CD14-positive monocyte (primary cell): ENCODE results near the gene IFNA4. TPM values are rescaled to one million over a fixed set of nuclear protein-coding genes. Genes with fewer than 3 reads are reported as not detected.
A peak's percentile ranks its signal among the peaks of the same experiment; 100 is the strongest.
"Not testable (repeated sequence)": the region's sequence is repeated elsewhere in the genome, so short reads cannot be mapped to it uniquely, and the experiment has no call there.

Experiments used
- DNase-seq, 3 donors: peaks; one replicate each; pipeline ENCODE4 v3.0.0-alpha.2; 2011 to 2022
- H2AFZ ChIP-seq: 2 replicates; pipeline ENCODE4 v1.6.0; 2012; ENCODE audit warnings: mild to moderate bottlenecking, low read depth, low read length, inconsistent platforms; ENCODE audit not compliant: insufficient read depth, poor library complexity, severe bottlenecking
- H3K27ac ChIP-seq, 2 donors: 1 replicate in 1 of 2; 2 replicates in 1 of 2; pipeline ENCODE4 v1.5.1; 2012 to 2013; ENCODE audit warnings: low read length in 2 of 2, control low read depth in 1 of 2, inconsistent platforms in 1 of 2, low read depth in 1 of 2, mild to moderate bottlenecking in 1 of 2
- H3K27me3 ChIP-seq, 2 donors: one replicate each; pipeline versions ENCODE4 v1.6.0 to v1.6.1; 2011 to 2013; ENCODE audit warnings: low read length in 2 of 2; ENCODE audit not compliant: control insufficient read depth in 2 of 2, insufficient read depth in 2 of 2
- H3K36me3 ChIP-seq, 2 donors: replicated peaks in 1 of 2; 1 replicate in 1 of 2; 2 replicates in 1 of 2; pipeline versions ENCODE4 v1.5.1 to v1.6.1; 2012 to 2013; ENCODE audit warnings: low read length in 2 of 2, control low read depth in 1 of 2, inconsistent platforms in 1 of 2, mild to moderate bottlenecking in 1 of 2; ENCODE audit not compliant: insufficient read depth in 2 of 2, control insufficient read depth in 1 of 2
- H3K4me1 ChIP-seq, 2 donors: 1 replicate in 1 of 2; 2 replicates in 1 of 2; pipeline versions ENCODE4 v1.5.1 to v1.6.1; 2012 to 2013; ENCODE audit warnings: low read length in 2 of 2, control low read depth in 1 of 2, inconsistent platforms in 1 of 2, mild to moderate bottlenecking in 1 of 2, moderate library complexity in 1 of 2; ENCODE audit not compliant: insufficient read depth in 2 of 2, control insufficient read depth in 1 of 2
- H3K4me2 ChIP-seq: replicated peaks from 2 replicates; pipeline ENCODE3; 2012; ENCODE audit warnings: low read length, moderate library complexity, mild to moderate bottlenecking; ENCODE audit not compliant: poor library complexity, severe bottlenecking; ENCODE audit errors: extremely low read depth
- H3K4me3 ChIP-seq, 3 experiments: fragments of 200-600 bp in 1 of 3; sonication (generic) in 1 of 3; replicated peaks in 1 of 3; 1 replicate in 2 of 3; 2 replicates in 1 of 3; pipeline ENCODE4 v1.5.1; 2011 to 2013; ENCODE audit warnings: low read length in 3 of 3, mild to moderate bottlenecking in 3 of 3, control low read depth in 2 of 3, low read depth in 2 of 3, inconsistent platforms in 1 of 3, moderate library complexity in 1 of 3
- H3K79me2 ChIP-seq: 2 replicates; pipeline ENCODE4 v1.6.0; 2012; ENCODE audit warnings: mild to moderate bottlenecking, control low read depth, inconsistent platforms, low read length, moderate library complexity; ENCODE audit not compliant: insufficient read depth
- H3K9ac ChIP-seq: 2 replicates; pipeline ENCODE4 v1.6.0; 2017; ENCODE audit warnings: low read length, mild to moderate bottlenecking; ENCODE audit not compliant: insufficient read depth, poor library complexity, severe bottlenecking
- H3K9me3 ChIP-seq, 2 donors: replicated peaks in 1 of 2; 1 replicate in 1 of 2; 2 replicates in 1 of 2; pipeline versions ENCODE4 v1.5.1 to v1.6.1; 2012 to 2013; ENCODE audit warnings: low read length in 2 of 2, control low read depth in 1 of 2; ENCODE audit not compliant: control insufficient read depth in 1 of 2, insufficient read depth in 1 of 2
- H4K20me1 ChIP-seq: 2 replicates; pipeline ENCODE4 v1.6.0; 2012; ENCODE audit warnings: mild to moderate bottlenecking, low read length, control low read depth, moderate library complexity; ENCODE audit not compliant: insufficient read depth
- H3K27ac Mint-ChIP-seq, 7 donors: one replicate each; pipeline ENCODE4 v1.8.0; 2020; ENCODE audit warnings: mild to moderate bottlenecking in 7 of 7, mixed read lengths in 7 of 7, moderate library complexity in 6 of 7, inconsistent platforms in 2 of 7
- H3K27me3 Mint-ChIP-seq, 3 donors: one replicate each; pipeline ENCODE4 v1.8.0; 2021 to 2022; ENCODE audit warnings: low read depth in 3 of 3, mild to moderate bottlenecking in 3 of 3, mixed read lengths in 3 of 3, moderate library complexity in 3 of 3, inconsistent platforms in 1 of 3
- H3K36me3 Mint-ChIP-seq, 2 donors: one replicate each; pipeline ENCODE4 v1.8.0; 2020; ENCODE audit warnings: mixed read lengths in 2 of 2, inconsistent platforms in 1 of 2, mild to moderate bottlenecking in 1 of 2
- H3K4me1 Mint-ChIP-seq: one replicate; pipeline ENCODE4 v1.8.0; 2020; ENCODE audit warnings: mild to moderate bottlenecking, mixed read lengths
- H3K4me3 Mint-ChIP-seq, 2 donors: one replicate each; pipeline ENCODE4 v1.8.0; 2020; ENCODE audit warnings: mild to moderate bottlenecking in 2 of 2, mixed read lengths in 2 of 2, moderate library complexity in 1 of 2
- H3K9me3 Mint-ChIP-seq, 7 donors: one replicate each; pipeline ENCODE4 v1.8.0; 2020 to 2022; ENCODE audit warnings: mixed read lengths in 7 of 7, mild to moderate bottlenecking in 6 of 7, moderate library complexity in 6 of 7, inconsistent platforms in 2 of 7
- WGBS: methylation state at CpG from one replicate; pipeline ENCODE4 v1.1.5; 2013; ENCODE audit warnings: missing lambda C conversion rate; ENCODE audit not compliant: insufficient coverage; 5-methylcytosine and 5-hydroxymethylcytosine counted together
- intact Hi-C, 2 donors: fragments of 100-400 bp; cut with micrococcal nuclease; formaldehyde crosslinking; loops; one replicate each; pipeline versions ENCODE4 v1.15.0 to v1.15.1; 2023
- polyA plus RNA-seq, 3 donors: library from polyadenylated mRNA; depleted of rRNA in 1 of 3; unstranded in 2 of 3; stranded (reverse) in 1 of 3; fragments of 300-500 nt in 2 of 3; fragments of >200 nt in 1 of 3; fragmentation: Illumina TruSeq in 2 of 3; gene quantifications; 1 replicate in 2 of 3; 2 replicates in 1 of 3; pipeline ENCODE4 v1.2.3, GENCODE V29; 2012 to 2021
- TF ChIP-seq, protein P1 (sequence below): fragments of 200-600 bp; IDR thresholded peaks from one replicate; pipeline ENCODE4 v1.8.0; 2022; ENCODE audit warnings: antibody characterized with exemption, mild to moderate bottlenecking

Gene IFNA4
- polyA plus RNA-seq, 3 donors = not detected

DNA sequence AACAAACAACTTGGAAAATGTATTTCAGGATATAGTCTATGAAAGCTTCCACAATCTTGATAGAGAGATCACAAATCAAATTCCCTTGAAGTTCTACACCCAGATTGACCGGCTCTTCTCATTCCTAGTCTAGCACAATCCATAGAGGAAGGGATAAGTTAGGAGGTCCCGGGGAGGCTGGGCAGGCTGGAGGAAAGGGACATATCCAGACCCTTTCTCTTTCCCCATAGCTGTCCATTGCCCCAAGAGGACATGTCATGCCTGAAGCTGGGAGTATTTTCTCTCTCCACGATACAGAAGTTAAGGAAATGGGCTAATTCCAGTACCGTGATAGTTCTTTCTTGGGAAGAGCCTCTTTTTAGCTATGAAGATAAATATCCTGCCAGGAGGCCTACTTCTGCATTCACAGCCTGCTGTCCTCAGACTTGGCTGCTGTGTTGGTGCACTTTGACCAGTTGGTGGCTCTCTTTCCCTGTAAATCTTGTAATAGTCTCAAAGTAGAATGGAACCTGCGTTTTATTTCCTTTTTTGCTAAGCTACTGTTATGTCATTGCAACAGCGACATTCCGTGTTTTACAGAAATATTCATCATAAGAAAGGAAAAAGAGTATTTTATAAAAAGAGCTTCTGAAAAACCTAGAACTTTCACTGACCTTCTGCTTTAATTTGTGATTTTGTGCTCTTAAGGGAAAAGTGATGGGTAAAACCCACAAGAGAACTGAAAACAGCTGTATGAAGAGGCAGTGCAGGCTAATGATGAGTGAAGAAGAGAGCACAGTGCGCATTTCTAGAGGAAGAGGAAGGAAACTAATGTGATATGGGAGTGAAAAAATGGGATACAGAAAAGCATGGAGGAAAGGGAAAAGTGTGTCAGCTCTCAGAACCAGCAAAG lies 48.3 kb upstream of the IFNA4 start:
- H3K4me3 ChIP-seq, H3K36me3 Mint-ChIP-seq, H3K9me3 Mint-ChIP-seq, H3K27ac ChIP-seq, H3K36me3 ChIP-seq, intact Hi-C loops, H4K20me1 ChIP-seq, H3K9me3 ChIP-seq, H3K4me2 ChIP-seq, H3K79me2 ChIP-seq, H2AFZ ChIP-seq, H3K9ac ChIP-seq: not testable (repeated sequence)
- H3K27me3 Mint-ChIP-seq = peaks cover 12 to 22% (median 18%) of the 10 kb centered on the region in 3 donors
- DNase-seq = peak; percentile 50 to 72 (median 65)
- peaks cover 18% of the 10 kb centered on the region for H3K4me1 Mint-ChIP-seq
- TF ChIP-seq, protein P1, sequence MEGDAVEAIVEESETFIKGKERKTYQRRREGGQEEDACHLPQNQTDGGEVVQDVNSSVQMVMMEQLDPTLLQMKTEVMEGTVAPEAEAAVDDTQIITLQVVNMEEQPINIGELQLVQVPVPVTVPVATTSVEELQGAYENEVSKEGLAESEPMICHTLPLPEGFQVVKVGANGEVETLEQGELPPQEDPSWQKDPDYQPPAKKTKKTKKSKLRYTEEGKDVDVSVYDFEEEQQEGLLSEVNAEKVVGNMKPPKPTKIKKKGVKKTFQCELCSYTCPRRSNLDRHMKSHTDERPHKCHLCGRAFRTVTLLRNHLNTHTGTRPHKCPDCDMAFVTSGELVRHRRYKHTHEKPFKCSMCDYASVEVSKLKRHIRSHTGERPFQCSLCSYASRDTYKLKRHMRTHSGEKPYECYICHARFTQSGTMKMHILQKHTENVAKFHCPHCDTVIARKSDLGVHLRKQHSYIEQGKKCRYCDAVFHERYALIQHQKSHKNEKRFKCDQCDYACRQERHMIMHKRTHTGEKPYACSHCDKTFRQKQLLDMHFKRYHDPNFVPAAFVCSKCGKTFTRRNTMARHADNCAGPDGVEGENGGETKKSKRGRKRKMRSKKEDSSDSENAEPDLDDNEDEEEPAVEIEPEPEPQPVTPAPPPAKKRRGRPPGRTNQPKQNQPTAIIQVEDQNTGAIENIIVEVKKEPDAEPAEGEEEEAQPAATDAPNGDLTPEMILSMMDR = peak; percentile 75
- WGBS = 0% methylated on average over 1 of the region's 8 CpGs
- peaks cover 16 to 19% of the 10 kb centered on the region in 2 donors for H3K4me1 ChIP-seq
- peak overlapping the region in 1 of 2 donors; percentile 61 for H3K4me3 Mint-ChIP-seq
- peaks cover 3 to 12% of the 10 kb centered on the region in 2 donors for H3K27me3 ChIP-seq
- peak overlapping the region in 1 of 7 donors; percentile 4 for H3K27ac Mint-ChIP-seq

DNA sequence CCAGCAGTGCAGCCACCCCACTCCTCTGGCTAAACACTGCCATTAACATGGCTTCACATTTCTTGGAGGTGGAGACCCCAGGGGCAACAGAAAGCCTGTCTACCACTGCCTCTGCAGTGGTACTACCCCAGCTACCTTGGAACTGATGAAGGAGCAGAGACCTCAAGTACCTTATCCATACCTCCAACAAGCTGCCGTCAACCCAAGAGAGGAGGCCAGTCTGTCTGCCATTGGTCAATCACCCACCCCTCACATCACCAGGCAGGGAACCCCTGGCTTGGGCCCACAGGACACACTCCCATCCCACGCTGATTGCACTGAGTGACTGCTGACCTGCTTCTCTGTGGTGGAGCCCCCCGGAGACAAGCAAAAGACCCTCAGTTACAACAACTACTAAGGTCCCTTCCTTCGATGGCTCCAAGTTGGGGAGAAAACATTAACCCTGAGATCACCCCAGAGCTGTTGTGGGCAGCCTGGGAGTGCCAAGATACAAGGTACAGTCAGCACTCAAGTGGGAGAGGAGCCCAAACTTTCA lies 46.8 kb upstream of the IFNA4 start:
- no peak overlapping the region for H3K27ac ChIP-seq
- Mint-ChIP-seq H3K9me3 (no peaks in the 10 kb centered on the region), H3K36me3 (no peaks in the 10 kb centered on the region), H3K4me1 (peaks cover 6% of the 10 kb centered on the region), H3K27me3 (peaks cover 12 to 22% (median 18%) of the 10 kb centered on the region in 3 donors), H3K4me3 (no peak overlapping the region), H3K27ac (no peak overlapping the region)
- intact Hi-C loops = no loop called here
- H3K4me1 ChIP-seq = peaks cover 3 to 5% of the 10 kb centered on the region in 2 donors
- no peak overlapping the region for H2AFZ ChIP-seq
- DNase-seq = no peak
- peaks cover 3 to 12% of the 10 kb centered on the region in 2 donors for H3K27me3 ChIP-seq
- no peaks in the 10 kb centered on the region for H3K36me3 ChIP-seq
- no peaks in the 10 kb centered on the region for H4K20me1 ChIP-seq
- H3K4me3 ChIP-seq = no peak overlapping the region
- 100% methylated on average over 3 of the region's 4 CpGs for WGBS
- no peaks in the 10 kb centered on the region for H3K79me2 ChIP-seq
- H3K9me3 ChIP-seq = no peaks in the 10 kb centered on the region
- TF ChIP-seq, protein P1 = no peak
- H3K4me2 ChIP-seq = no peak overlapping the region
- H3K9ac ChIP-seq = no peak overlapping the region
